Measurements from ENCODE around the gene DRAP1.
"Not testable (repeated sequence)": the region's sequence is repeated elsewhere in the genome, so short reads cannot be mapped to it uniquely, and the experiment has no call there.

Gene DRAP1

GRCh38 chr11:65931773-65932557, 12.7 kb downstream of the DRAP1 start:
- DNase-seq (ENCODE audit: low spot score) = no peak

- DNase-seq (ENCODE audit: low spot score) = peak; percentile 29
Observed at GRCh38 chr11:65932558-65932919, 13.3 kb downstream of the DRAP1 start.

- no peak for DNase-seq (ENCODE audit: low spot score)
Observed at GRCh38 chr11:65934014-65934413, 14.8 kb downstream of the DRAP1 start.

GRCh38 chr11:65937766-65938165, 18.5 kb downstream of the DRAP1 start:
- no peak for DNase-seq (ENCODE audit: low spot score)

- no peak for DNase-seq (ENCODE audit: low spot score)
Observed at GRCh38 chr11:65941720-65942310, 22.6 kb downstream of the DRAP1 start.

- no peak for DNase-seq (ENCODE audit: low spot score)
Observed at GRCh38 chr11:65942531-65942930, 23.3 kb downstream of the DRAP1 start.

GRCh38 chr11:65944191-65944590, 25.0 kb downstream of the DRAP1 start:
- no peak for DNase-seq (ENCODE audit: low spot score)

GRCh38 chr11:65944767-65945166, 25.5 kb downstream of the DRAP1 start:
- no peak for DNase-seq (ENCODE audit: low spot score)

- no peak for DNase-seq (ENCODE audit: low spot score)
Observed at GRCh38 chr11:65945430-65945911, 26.2 kb downstream of the DRAP1 start, which contains the start of gene TSGA10IP. TSS of gene TSGA10IP (plus strand) at chr11:65945480. CDS start at chr11:65945676, 196 bp downstream.

- DNase-seq (ENCODE audit: low spot score) = no peak
Observed at GRCh38 chr11:65945941-65946558, 26.8 kb downstream of the DRAP1 start.

- DNase-seq (ENCODE audit: low spot score) = no peak
Observed at GRCh38 chr11:65946655-65947054, 27.4 kb downstream of the DRAP1 start.

GRCh38 chr11:65947133-65947532, 27.9 kb downstream of the DRAP1 start:
- DNase-seq (ENCODE audit: low spot score) = no peak

GRCh38 chr11:65947603-65948125, 28.4 kb downstream of the DRAP1 start:
- no peak for DNase-seq (ENCODE audit: low spot score)

- DNase-seq (ENCODE audit: low spot score) = not testable (repeated sequence)
Observed at GRCh38 chr11:65950711-65951110, 31.5 kb downstream of the DRAP1 start.

- DNase-seq (ENCODE audit: low spot score) = not testable (repeated sequence)
Observed at GRCh38 chr11:65951641-65952040, 32.4 kb downstream of the DRAP1 start.

GRCh38 chr11:65952052-65952521, 32.9 kb downstream of the DRAP1 start:
- no peak for DNase-seq (ENCODE audit: low spot score)

GRCh38 chr11:65953471-65953870, 34.2 kb downstream of the DRAP1 start:
- DNase-seq (ENCODE audit: low spot score) = no peak

- DNase-seq (ENCODE audit: low spot score) = no peak
Observed at GRCh38 chr11:65954771-65955170, 35.5 kb downstream of the DRAP1 start.

GRCh38 chr11:65958291-65958690, 39.1 kb downstream of the DRAP1 start:
- DNase-seq (ENCODE audit: low spot score) = no peak

GRCh38 chr11:65958774-65959420, 39.7 kb downstream of the DRAP1 start:
- no peak for DNase-seq (ENCODE audit: low spot score)

- no peak for DNase-seq (ENCODE audit: low spot score)
Observed at GRCh38 chr11:65960824-65961266, 41.6 kb downstream of the DRAP1 start.
